SH-SY5Y (cell line): Measurements from ENCODE around the gene ZNF385D.

Experiments
- GATA2 ChIP-seq: IDR thresholded peaks from 2 replicates; pipeline ENCODE4 v1.6.1; 2011; ENCODE audit warnings: mild to moderate bottlenecking, low read depth, low read length
- GATA3 ChIP-seq: IDR thresholded peaks from 2 replicates; pipeline ENCODE4 v1.6.1; 2011; ENCODE audit warnings: low read depth, mild to moderate bottlenecking, low read length, moderate library complexity

- TF ChIP-seq GATA3 = no peak
- TF ChIP-seq GATA2 = no peak
Measured at GRCh38 chr3:21411058-21411457, 340.0 kb downstream of the ZNF385D start.
